Sigmoid colon (tissue), 4 donors: ENCODE results near the gene AXL.

Experiments
- EP300 ChIP-seq, 4 donors: sonication (generic); formaldehyde crosslinking; IDR thresholded peaks; one replicate each; pipeline ENCODE4 v1.6.1; 2017; ENCODE audit warnings: antibody characterized with exemption in 4 of 4
- POLR2A ChIP-seq, 2 donors: fragments of 450-650 bp; IDR thresholded peaks; one replicate each; pipeline ENCODE4 v1.6.1; 2016; ENCODE audit warnings: antibody characterized with exemption in 2 of 2, mild to moderate bottlenecking in 2 of 2, moderate library complexity in 2 of 2
- POLR2AphosphoS5 ChIP-seq, 4 donors: sonication (generic); formaldehyde crosslinking; IDR thresholded peaks; one replicate each; pipeline ENCODE4 v1.6.1; 2017; ENCODE audit warnings: antibody characterized with exemption in 4 of 4
- TF ChIP-seq, protein P1 (sequence below), 4 experiments: fragments of 450-650 bp in 3 of 4; fragments of 200-600 bp in 1 of 4; IDR thresholded peaks; one replicate each; pipeline ENCODE4 v1.5.1; 2016 to 2019; ENCODE audit warnings: antibody characterized with exemption in 4 of 4, mild to moderate bottlenecking in 3 of 4, moderate library complexity in 2 of 4

DNA sequence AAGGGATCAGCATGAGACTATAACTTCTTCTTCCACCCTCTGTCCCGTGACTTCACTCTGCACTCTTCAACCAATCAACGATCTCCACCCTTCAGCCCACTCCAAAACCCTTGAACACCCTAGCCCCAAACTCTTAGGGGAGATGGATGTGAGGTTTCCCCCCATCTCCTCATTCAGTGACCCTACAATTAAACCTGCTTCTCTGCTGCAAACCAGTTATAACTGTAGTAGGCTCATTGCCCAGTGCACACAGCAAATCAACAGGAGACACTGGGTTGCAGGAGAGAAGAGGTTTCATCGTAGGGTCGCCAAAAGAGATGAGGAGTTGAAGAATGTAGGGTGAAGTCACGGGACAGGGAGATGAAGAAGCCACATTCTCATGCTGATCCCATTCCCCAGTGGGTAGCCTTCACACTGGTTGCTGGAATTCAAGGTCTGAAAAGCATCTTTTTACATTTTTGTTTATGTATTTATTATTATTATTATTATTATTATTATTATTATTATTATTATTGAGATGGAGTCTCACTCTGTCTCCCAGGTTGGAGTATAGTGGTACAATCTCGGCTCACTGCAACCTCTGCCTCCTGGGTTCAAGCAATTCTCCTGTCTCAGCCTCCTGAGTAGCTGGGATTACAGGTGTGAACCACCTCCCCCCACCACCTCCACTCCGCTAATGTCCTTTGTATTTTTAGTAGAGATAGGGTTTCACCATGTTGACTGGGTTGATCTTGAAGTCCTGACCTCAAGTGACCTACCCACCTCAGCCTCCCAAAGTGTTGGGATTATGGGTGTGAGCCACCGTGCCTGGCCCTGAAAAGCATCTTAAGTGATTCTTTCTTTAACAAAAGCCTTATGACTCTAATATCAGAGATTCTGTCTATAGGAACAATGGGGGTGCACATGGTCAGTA is 31.8 kb upstream of the AXL start:
- TF ChIP-seq POLR2AphosphoS5 (IDR thresholded peaks at IDR 0.05), result no peak
- TF ChIP-seq, protein P1, sequence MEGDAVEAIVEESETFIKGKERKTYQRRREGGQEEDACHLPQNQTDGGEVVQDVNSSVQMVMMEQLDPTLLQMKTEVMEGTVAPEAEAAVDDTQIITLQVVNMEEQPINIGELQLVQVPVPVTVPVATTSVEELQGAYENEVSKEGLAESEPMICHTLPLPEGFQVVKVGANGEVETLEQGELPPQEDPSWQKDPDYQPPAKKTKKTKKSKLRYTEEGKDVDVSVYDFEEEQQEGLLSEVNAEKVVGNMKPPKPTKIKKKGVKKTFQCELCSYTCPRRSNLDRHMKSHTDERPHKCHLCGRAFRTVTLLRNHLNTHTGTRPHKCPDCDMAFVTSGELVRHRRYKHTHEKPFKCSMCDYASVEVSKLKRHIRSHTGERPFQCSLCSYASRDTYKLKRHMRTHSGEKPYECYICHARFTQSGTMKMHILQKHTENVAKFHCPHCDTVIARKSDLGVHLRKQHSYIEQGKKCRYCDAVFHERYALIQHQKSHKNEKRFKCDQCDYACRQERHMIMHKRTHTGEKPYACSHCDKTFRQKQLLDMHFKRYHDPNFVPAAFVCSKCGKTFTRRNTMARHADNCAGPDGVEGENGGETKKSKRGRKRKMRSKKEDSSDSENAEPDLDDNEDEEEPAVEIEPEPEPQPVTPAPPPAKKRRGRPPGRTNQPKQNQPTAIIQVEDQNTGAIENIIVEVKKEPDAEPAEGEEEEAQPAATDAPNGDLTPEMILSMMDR (IDR thresholded peaks at IDR 0.05), result no peak
- no peak for TF ChIP-seq POLR2A (IDR thresholded peaks at IDR 0.05)
- TF ChIP-seq EP300 (IDR thresholded peaks at IDR 0.05), result no peak
